Calu3 (cell line): Measurements from ENCODE around the gene DAAM2. TPM values are rescaled to one million over a fixed set of nuclear protein-coding genes. Genes with fewer than 3 reads are reported as not detected.

Experiments
- BruUV-seq: library from RNA; stranded (reverse); fragments of 400-500 nt; replicated peaks from 2 replicates; lab custom pipeline; 2021; lab: Mats Ljungman, UMichigan
- CTCF ChIA-PET: fragments of 300-600 bp; sonication (Branson Sonifier 250); formaldehyde crosslinking; loops from one replicate; lab custom pipeline; 2022; ENCODE audit warnings: antibody characterized with exemption; lab: Charles Lee
- DNase-seq: peaks from one replicate; pipeline ENCODE4 v3.0.0; 2022
- H3K27ac Mint-ChIP-seq: one replicate; pipeline ENCODE4 v1.8.0; 2022; ENCODE audit warnings: mixed read lengths; ENCODE audit not compliant: unreplicated experiment
- H3K27me3 Mint-ChIP-seq: one replicate; pipeline ENCODE4 v1.8.0; 2022; ENCODE audit warnings: mixed read lengths; ENCODE audit not compliant: unreplicated experiment
- H3K36me3 Mint-ChIP-seq: one replicate; pipeline ENCODE4 v1.8.0; 2022; ENCODE audit warnings: mild to moderate bottlenecking, moderate library complexity, mixed read lengths; ENCODE audit not compliant: insufficient read depth, unreplicated experiment
- H3K4me1 Mint-ChIP-seq: one replicate; pipeline ENCODE4 v1.8.0; 2022; ENCODE audit warnings: mild to moderate bottlenecking, low read depth, mixed read lengths; ENCODE audit not compliant: unreplicated experiment
- H3K4me3 Mint-ChIP-seq: one replicate; pipeline ENCODE4 v1.8.0; 2022; ENCODE audit warnings: mild to moderate bottlenecking, low read depth, moderate library complexity, mixed read lengths; ENCODE audit not compliant: unreplicated experiment
- H3K9me3 Mint-ChIP-seq: one replicate; pipeline ENCODE4 v1.8.0; 2022; ENCODE audit warnings: low read depth, mixed read lengths; ENCODE audit not compliant: unreplicated experiment
- CTCF ChIP-seq: fragments of 200-600 bp; IDR thresholded peaks from one replicate; pipeline ENCODE4 v1.8.0; 2022; ENCODE audit warnings: antibody characterized with exemption; ENCODE audit not compliant: unreplicated experiment
- intact Hi-C: fragments of 100-400 bp; cut with micrococcal nuclease; formaldehyde crosslinking; loops from one replicate; pipeline ENCODE4 v1.10.0; 2022; ENCODE audit not compliant: unreplicated experiment
- total RNA-seq: library from RNA; stranded (reverse); gene quantifications from 2 replicates; pipeline ENCODE4 v1.2.3, GENCODE V29; 2022

Gene DAAM2
- total RNA-seq, 1 experiment from 2014 or later, result not detected

- Mint-ChIP-seq H3K4me1 (no peaks in the 10 kb centered on the region), H3K27ac (no peak overlapping the region), H3K27me3 (peaks cover 33% of the 10 kb centered on the region), H3K9me3 (no peaks in the 10 kb centered on the region), H3K4me3 (no peak overlapping the region), H3K36me3 (peaks cover 23% of the 10 kb centered on the region)
- DNase-seq, result no peak
- CTCF ChIA-PET, result no interaction called here
- intact Hi-C loops, result no loop called here
- BruUV-seq, result no TSS peak
- no peak for TF ChIP-seq CTCF
Measured at GRCh38 chr6:39930540-39930939, 138.4 kb downstream of the DAAM2 start.

- intact Hi-C loops, result no loop called here
- DNase-seq, result no peak
- BruUV-seq, result no TSS peak
- no peak for TF ChIP-seq CTCF
- Mint-ChIP-seq H3K4me1 (no peaks in the 10 kb centered on the region), H3K27me3 (peaks cover 44% of the 10 kb centered on the region), H3K36me3 (peaks cover 16% of the 10 kb centered on the region), H3K4me3 (no peak overlapping the region), H3K27ac (no peak overlapping the region), H3K9me3 (no peaks in the 10 kb centered on the region)
- CTCF ChIA-PET, result no interaction called here
Measured at GRCh38 chr6:39931607-39932006, 139.4 kb downstream of the DAAM2 start.

GRCh38 chr6:39932386-39932910 is 140.3 kb downstream of the DAAM2 start:
- CTCF ChIA-PET, result no interaction called here
- Mint-ChIP-seq H3K4me3 (no peak overlapping the region), H3K9me3 (no peaks in the 10 kb centered on the region), H3K36me3 (peaks cover 12% of the 10 kb centered on the region), H3K27me3 (peaks cover 52% of the 10 kb centered on the region), H3K27ac (no peak overlapping the region), H3K4me1 (no peaks in the 10 kb centered on the region)
- intact Hi-C loops, result no loop called here
- no TSS peak for BruUV-seq
- no peak for TF ChIP-seq CTCF
- no peak for DNase-seq

GRCh38 chr6:39933669-39934130 is 141.5 kb downstream of the DAAM2 start:
- Mint-ChIP-seq H3K27me3 (peaks cover 61% of the 10 kb centered on the region), H3K4me1 (no peaks in the 10 kb centered on the region), H3K9me3 (no peaks in the 10 kb centered on the region), H3K4me3 (peak overlapping the region; percentile 72), H3K27ac (no peak overlapping the region), H3K36me3 (peaks cover 12% of the 10 kb centered on the region)
- no peak for DNase-seq
- no TSS peak for BruUV-seq
- intact Hi-C loops, result no loop called here
- no peak for TF ChIP-seq CTCF
- CTCF ChIA-PET, result interaction anchor here (2.1 kb wide), 1 partner anchor 40 kb away, joined by 5 read pairs; no protein-coding TSS in a partner anchor
